Measurements from ENCODE around the gene ANO7. TPM values are rescaled to one million over a fixed set of nuclear protein-coding genes. Genes with fewer than 3 reads are reported as not detected.

The ANO7 gene
- total and polyA plus RNA-seq, 2 of the 8 experiments (the other 6 are each of a cell fraction or from before 2014, with no cell fraction given): 3.2 to 6.9 TPM

DNA sequence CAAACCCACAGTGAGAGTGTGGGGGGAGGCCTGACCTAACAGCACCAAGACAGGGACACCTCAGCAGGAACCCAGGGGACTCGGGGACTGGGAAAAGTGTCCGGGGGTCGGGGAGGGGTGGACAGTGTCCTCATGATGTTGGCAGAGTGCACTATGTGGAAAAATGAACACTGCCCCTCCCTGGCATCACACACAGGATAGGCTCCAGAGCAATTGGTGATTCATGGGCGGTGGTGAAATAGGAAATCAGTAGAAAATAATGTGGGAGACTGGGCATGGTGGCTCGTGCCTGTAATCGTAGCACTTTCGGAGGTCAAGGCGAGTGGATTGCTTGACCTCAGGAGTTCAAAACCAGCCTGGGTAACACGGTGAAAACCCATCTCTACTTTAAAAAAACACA, 3.6 kb upstream of the ANO7 start:
- no peak overlapping the region for H3K4ac ChIP-seq (replicated peaks; ENCODE audit: insufficient read length, low read depth, low read length)
- DNase-seq (ENCODE audit: low read depth in 1 of 2, low spot score in 2 of 2) (no peak), FAIRE-seq (no peak)
- H2AK5ac ChIP-seq (ENCODE audit: low read depth, low read length): no peak overlapping the region
- H4K8ac ChIP-seq (ENCODE audit: extremely low read depth, insufficient read depth, low read length): no peak overlapping the region
- H3K56ac ChIP-seq (replicated peaks; ENCODE audit: insufficient read length, low read depth, low read length): no peak overlapping the region
- H3K4me3 ChIP-seq (ENCODE audit: extremely low read depth in 1 of 4, insufficient read depth in 2 of 4, low read depth in 3 of 4, low read length in 4 of 4): no peak overlapping the region
- no peak overlapping the region for H3K14ac ChIP-seq (ENCODE audit: insufficient read length)
- H4K20me1 ChIP-seq (replicated peaks in 1 of 2; ENCODE audit: control insufficient read depth in 1 of 2, insufficient read depth in 2 of 2, low read length in 2 of 2): peaks cover 0 to 3% of the 10 kb centered on the region in 2 experiments
- no peak overlapping the region for H3K18ac ChIP-seq (ENCODE audit: extremely low read depth, low read length)
- H3K4me1 ChIP-seq (replicated peaks in 1 of 4; ENCODE audit: control insufficient read depth in 3 of 4, insufficient read depth in 4 of 4, low read length in 3 of 4): peaks cover 0 to 14% (median 7%) of the 10 kb centered on the region in 4 experiments; a peak in 6 of 7 replicates
- H2BK20ac ChIP-seq (ENCODE audit: low read length): no peak overlapping the region
- no peak overlapping the region for H3K23ac ChIP-seq (ENCODE audit: insufficient read length)
- ChIA-PET CTCF (ENCODE audit: partially characterized antibody) (interaction anchor here (1.4 kb wide), 1 partner anchor 13 kb away, joined by 4 read pairs; no protein-coding TSS in a partner anchor), POLR2A (ENCODE audit: partially characterized antibody) (interaction anchor here (1.4 kb wide), 1 partner anchor 35 kb away, joined by 3 read pairs; the partner anchor contains the start of gene PASK)
- H3K9ac ChIP-seq (replicated peaks in 1 of 4; ENCODE audit: extremely low read depth in 1 of 4, low read depth in 3 of 4, low read length in 3 of 4): no peak overlapping the region
- H2BK15ac ChIP-seq (ENCODE audit: low read length): no peak overlapping the region
- H2AFZ ChIP-seq (ENCODE audit: low read length): no peak overlapping the region
- no peaks in the 10 kb centered on the region for H3K27me3 ChIP-seq (replicated peaks in 1 of 4; ENCODE audit: control insufficient read depth in 3 of 4, extremely low read depth in 1 of 4, insufficient read depth in 3 of 4, low read length in 3 of 4)
- no peaks in the 10 kb centered on the region for H3K79me2 ChIP-seq (ENCODE audit: control insufficient read depth in 1 of 2, insufficient read depth in 2 of 2, low read length in 2 of 2)
- no peaks in the 10 kb centered on the region for H3K79me1 ChIP-seq (ENCODE audit: low read depth, low read length)
- no peak overlapping the region for H2BK5ac ChIP-seq (ENCODE audit: low read depth, low read length)
- H4K91ac ChIP-seq (replicated peaks; ENCODE audit: insufficient read length, low read length): no peak overlapping the region
- H3K27ac ChIP-seq (ENCODE audit: low read depth, low read length): no peak overlapping the region
- no peaks in the 10 kb centered on the region for H3K23me2 ChIP-seq (ENCODE audit: low read depth, low read length)
- H4K5ac ChIP-seq (ENCODE audit: insufficient read length, low read depth, low read length): no peak overlapping the region
- no peak overlapping the region for H2BK12ac ChIP-seq (ENCODE audit: low read depth, low read length)
- no peak overlapping the region for H3K4me2 ChIP-seq (ENCODE audit: insufficient read depth in 1 of 2, low read depth in 2 of 2, low read length in 2 of 2)
- H2BK120ac ChIP-seq (replicated peaks; ENCODE audit: low read depth, low read length): no peak overlapping the region
- WGBS, 2 experiments (ENCODE audit: extremely low coverage in 1 of 2, insufficient coverage in 1 of 2, insufficient read length in 1 of 2, insufficient replicate concordance in 2 of 2, low coverage in 1 of 2, low lambda C conversion rate in 2 of 2, missing lambda C conversion rate in 1 of 2): 78% methylated on average over 9 of the region's 9 CpGs; no CpG with 5 or more reads in 1 of the 2 experiments
- H3K36me3 ChIP-seq (ENCODE audit: control insufficient read depth in 2 of 4, insufficient read depth in 4 of 4, low read length in 3 of 4): no peaks in the 10 kb centered on the region
- H3K9me3 ChIP-seq (ENCODE audit: insufficient read depth in 2 of 2, low read depth in 1 of 2, low read length in 1 of 2): no peaks in the 10 kb centered on the region
- TF ChIP-seq GABPA (IDR thresholded peaks at IDR 0.05; ENCODE audit: borderline replicate concordance, insufficient read depth, low read length) (no peak), YY1 (IDR thresholded peaks at IDR 0.05; ENCODE audit: low read depth, low read length) (no peak), ASH2L (IDR thresholded peaks at IDR 0.05; ENCODE audit: low read length) (no peak), RFX5 (IDR thresholded peaks at IDR 0.05; ENCODE audit: borderline replicate concordance, low read depth, low read length) (no peak), CTBP2 (IDR thresholded peaks at IDR 0.05; ENCODE audit: borderline replicate concordance, insufficient read depth, insufficient read length, low read length) (no peak), CBX8 (IDR thresholded peaks at IDR 0.05; ENCODE audit: borderline replicate concordance, low read depth, low read length) (no peak), TAF1 (IDR thresholded peaks at IDR 0.05; ENCODE audit: low read depth, low read length) (no peak), POU5F1 (IDR thresholded peaks at IDR 0.05; ENCODE audit: low read depth, low read length) (no peak), BCL11A (IDR thresholded peaks at IDR 0.05; ENCODE audit: low read depth in 2 of 2, low read length in 2 of 2) (no peak), HDAC2 (IDR thresholded peaks at IDR 0.05; ENCODE audit: borderline replicate concordance in 1 of 2, low read depth in 2 of 2, low read length in 2 of 2) (no peak), TEAD4 (IDR thresholded peaks at IDR 0.05; ENCODE audit: low read depth, low read length) (no peak)
- TF ChIP-seq, protein P1, sequence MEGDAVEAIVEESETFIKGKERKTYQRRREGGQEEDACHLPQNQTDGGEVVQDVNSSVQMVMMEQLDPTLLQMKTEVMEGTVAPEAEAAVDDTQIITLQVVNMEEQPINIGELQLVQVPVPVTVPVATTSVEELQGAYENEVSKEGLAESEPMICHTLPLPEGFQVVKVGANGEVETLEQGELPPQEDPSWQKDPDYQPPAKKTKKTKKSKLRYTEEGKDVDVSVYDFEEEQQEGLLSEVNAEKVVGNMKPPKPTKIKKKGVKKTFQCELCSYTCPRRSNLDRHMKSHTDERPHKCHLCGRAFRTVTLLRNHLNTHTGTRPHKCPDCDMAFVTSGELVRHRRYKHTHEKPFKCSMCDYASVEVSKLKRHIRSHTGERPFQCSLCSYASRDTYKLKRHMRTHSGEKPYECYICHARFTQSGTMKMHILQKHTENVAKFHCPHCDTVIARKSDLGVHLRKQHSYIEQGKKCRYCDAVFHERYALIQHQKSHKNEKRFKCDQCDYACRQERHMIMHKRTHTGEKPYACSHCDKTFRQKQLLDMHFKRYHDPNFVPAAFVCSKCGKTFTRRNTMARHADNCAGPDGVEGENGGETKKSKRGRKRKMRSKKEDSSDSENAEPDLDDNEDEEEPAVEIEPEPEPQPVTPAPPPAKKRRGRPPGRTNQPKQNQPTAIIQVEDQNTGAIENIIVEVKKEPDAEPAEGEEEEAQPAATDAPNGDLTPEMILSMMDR (IDR thresholded peaks at IDR 0.05; ENCODE audit: control extremely low read depth in 1 of 3, insufficient read depth in 1 of 3, low read depth in 1 of 3, low read length in 3 of 3): no peak
